C4-2B (cell line): Measurements from ENCODE around the gene RPN2.

Experiments used
- ZFX ChIP-seq: fragments of 450-650 bp; IDR thresholded peaks from 2 replicates; pipeline ENCODE4 v1.6.1; 2017
- TF ChIP-seq, protein P1 (sequence below): fragments of 450-650 bp; conservative IDR thresholded peaks from 2 replicates; pipeline ENCODE4 v1.5.1; 2017; ENCODE audit warnings: mild to moderate bottlenecking

DNA sequence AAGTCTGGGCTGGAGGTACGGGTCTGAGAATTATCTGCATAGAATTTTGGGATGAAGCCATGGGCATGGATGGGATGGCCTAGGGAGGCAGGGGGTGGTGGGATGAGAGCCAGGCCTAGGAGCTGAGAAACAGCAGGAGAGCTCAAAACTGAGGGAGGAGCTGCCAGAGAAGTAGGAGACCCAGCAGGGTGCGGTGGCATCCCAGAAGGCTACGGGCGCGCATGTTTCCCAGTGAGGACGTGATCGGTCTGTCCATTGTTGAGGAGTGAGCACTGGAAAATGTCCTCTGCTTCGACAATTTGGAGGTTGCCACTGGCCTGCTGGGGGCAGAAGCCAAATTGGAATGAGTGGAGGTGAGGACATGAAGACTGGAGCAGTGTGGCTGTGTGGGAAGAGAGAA is 14.7 kb downstream of the RPN2 start:
- TF ChIP-seq, protein P1, sequence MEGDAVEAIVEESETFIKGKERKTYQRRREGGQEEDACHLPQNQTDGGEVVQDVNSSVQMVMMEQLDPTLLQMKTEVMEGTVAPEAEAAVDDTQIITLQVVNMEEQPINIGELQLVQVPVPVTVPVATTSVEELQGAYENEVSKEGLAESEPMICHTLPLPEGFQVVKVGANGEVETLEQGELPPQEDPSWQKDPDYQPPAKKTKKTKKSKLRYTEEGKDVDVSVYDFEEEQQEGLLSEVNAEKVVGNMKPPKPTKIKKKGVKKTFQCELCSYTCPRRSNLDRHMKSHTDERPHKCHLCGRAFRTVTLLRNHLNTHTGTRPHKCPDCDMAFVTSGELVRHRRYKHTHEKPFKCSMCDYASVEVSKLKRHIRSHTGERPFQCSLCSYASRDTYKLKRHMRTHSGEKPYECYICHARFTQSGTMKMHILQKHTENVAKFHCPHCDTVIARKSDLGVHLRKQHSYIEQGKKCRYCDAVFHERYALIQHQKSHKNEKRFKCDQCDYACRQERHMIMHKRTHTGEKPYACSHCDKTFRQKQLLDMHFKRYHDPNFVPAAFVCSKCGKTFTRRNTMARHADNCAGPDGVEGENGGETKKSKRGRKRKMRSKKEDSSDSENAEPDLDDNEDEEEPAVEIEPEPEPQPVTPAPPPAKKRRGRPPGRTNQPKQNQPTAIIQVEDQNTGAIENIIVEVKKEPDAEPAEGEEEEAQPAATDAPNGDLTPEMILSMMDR: no peak
- no peak for TF ChIP-seq ZFX
